ENCODE measurements around the gene SLIT1.

SLIT1 gene

DNA sequence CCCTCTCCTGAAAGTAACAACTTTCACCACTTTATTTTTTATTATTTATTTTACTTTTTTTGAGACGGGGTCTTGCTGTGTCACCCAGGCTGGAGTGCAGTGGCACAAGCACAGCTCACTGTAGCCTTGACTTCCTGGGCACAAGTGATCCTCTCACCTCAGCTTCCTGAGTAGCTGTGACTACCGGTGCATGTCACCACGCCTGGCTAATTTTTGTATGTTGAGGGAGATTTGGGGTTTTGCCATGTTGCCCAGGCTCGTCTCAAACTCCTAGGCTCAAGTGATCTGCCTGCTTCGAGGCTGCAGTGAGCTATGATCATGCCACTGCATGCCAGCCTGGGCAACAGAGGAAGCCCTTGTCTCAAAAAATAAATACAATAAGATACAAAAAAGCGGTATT is 14.9 kb upstream of the SLIT1 start:
- no peak for DNase-seq

DNA sequence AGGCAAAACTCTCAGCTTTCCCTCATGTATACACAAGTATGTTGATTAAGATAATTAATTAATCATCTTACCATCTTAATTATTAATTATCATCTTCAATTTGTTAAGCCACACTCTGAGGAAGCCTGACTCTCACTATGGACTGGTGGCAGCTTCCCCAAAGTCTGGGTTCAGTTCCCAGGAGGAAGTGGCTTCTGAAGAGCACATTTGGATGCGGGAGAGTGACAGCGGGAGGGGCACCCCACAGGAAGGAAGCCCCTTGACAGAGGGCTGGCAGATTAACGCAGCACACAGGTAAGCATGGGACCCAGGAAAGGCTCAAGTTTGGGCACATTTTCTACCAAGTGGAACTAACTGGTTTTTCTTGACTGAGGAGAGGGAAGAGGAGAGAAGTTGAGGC is 13.4 kb upstream of the SLIT1 start:
- no peak for DNase-seq

DNA sequence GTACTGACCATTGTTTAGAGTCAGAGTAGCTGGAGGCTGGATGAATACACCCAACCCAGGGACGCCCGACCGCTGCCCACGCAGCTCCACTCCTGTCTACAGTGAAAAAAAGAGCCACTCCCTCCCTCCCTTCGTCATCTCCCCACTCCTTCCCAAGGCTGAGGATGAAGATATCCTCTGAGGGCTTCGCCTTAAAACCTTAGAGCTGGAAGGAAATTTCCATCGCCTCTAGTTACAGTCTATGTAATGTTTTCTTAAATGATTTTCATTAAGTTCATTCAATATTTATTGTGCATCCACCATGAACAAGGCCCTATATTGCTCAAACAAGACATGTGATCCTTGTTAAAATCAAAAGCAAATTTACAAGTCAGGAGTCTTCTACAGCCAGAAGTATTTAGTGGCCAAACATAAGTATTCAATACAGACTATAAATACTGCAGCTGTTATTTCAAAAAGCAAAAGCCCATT is 11.3 kb upstream of the SLIT1 start:
- no peak for DNase-seq

DNA sequence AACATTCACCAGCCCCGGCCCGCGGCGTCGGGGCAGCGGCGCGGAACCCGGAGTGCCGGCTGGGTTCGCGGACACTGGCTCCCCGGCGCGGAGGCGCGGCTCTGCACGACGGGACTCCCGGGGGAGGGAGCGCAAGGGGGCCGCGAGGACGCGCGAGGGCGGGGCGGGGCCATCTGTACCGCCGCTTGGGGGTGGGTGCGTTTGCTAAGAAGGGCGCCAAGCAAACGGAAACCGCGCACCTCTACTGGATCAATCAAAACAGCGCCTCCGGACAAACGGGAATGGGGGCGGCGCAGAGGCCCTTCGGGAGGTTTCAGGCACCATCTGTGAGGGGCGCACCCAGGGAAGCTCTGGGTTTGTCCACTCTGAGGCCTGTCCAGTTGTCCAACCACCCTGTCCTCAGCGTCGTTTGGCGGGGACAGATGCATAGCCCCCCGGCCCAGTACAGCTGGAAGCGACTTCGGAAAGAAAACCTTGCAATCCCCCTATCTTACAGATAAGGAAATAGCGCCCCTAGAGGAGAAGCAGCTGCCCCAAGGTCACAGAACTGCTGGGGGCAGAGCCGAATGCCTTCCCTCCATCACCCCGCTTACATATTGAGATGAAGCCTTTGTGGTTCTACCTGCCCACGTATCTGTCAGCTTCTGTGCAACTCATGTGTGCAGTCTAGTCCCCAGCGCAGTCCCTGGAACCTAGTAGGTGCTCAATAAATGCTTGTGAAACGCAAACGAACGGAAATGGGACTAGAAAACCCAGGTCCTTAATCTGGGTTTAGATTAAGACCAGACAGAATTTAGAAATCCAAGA is 10.7 kb upstream of the SLIT1 start:
- peak; percentile 76 for DNase-seq

DNA sequence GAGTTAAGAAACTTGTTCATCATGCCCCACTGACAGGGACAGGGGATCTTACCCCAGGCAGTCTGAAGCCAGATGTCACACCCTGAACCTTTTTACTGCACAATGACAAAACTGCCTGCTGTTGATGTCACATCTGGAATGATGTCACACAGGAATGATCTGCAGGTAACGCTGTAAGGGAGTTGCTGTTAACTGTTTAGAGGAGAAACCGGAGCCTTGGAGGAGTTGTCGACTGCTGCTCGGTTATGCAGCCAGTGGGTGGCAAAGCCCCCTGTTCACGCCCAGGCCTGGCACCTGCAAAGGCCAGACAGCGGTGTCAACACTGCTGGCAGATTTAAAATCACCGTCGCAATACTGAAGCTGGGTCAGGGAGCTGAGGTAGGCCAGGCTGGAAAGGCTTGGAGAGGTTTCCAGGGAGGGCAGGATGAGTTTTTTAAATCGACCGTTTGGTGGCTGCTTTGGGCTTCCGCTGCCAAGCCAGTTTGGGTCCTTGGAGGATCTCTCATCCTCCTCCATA is 10.0 kb upstream of the SLIT1 start:
- DNase-seq = no peak

DNA sequence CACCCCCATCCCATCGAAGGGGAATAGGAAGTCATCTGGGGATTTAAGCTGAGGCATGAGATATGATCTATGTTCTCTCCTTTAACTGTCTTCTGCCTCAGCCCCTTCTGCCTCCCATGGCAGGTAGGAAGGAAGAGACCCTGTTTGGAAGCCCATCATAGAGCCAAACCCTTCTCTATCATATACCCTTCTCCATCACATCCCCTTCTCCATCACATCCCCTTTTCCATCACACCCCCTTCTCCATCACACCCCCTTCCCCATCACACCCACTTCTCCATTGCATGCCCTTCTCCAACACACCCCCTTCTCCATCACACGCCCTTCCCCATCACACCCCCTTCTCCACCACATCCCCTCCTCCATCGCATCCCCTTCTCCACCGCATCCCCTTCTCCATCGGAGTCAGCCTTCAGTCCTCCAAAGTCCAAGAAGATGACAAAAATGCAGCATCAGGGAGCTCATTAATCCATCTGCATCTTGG is 7.2 kb upstream of the SLIT1 start:
- DNase-seq = no peak

DNA sequence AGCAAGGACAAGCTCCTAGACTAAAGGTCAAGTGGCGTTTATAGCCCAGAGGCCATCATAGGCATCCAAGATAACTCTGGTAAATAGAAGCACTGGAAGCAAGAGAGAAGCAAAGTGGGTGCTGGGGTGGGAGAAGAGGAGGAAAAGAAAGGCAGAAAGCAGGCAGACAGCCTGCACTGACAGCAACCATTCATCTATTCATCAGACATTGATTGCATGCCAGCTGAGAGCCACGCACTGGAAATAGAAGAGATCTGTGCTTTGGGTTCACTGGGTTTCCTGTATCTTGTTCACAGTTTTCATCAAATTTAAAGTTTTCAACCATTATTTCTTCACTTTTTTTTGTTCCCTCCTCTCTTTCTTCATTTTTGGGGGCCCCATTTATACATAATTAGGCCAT is 4.7 kb upstream of the SLIT1 start:
- DNase-seq = no peak

DNA sequence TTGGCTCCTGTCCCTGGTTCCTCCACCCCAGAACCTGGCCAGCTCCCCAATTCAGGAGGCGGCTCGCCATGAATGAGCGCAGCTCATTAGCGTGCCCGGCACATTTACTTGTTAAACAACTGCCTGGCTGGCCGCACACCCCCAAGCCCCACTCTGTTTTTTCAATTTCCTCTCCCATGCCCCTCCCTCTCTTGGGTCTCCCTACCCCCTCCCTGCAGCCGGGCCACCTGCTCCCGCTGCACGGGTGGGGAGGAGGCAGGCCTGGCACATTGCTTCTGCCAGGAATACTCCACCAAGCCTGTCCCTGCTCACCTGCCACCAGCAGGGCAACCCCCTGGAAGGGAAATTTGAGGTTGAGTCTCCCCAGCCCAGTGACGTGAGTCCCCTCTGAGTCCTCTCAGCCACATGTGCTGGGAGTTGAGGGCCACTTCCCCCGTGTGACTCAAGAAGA is 2.5 kb upstream of the SLIT1 start:
- peak; percentile 54 for DNase-seq

DNA sequence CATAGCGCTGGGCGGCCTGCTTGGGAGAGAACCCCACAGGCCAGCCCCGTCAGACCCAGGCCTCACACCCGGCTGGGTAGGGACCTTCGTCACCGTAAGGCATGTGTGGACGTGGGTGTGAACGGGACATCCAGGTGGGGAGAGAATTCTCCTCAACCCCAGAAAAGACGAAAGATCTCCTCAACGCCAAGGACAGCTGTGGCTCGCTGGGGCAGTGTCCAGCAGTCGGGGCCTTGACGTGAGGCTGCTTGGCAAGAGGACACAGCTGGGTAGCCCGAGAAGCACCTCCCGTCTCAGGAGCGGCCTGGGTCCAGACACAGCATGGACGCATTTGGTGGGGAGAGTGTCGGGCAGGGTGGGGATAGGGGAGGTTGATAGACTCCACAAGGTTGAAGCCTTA is 1.2 kb upstream of the SLIT1 start:
- DNase-seq = no peak

DNA sequence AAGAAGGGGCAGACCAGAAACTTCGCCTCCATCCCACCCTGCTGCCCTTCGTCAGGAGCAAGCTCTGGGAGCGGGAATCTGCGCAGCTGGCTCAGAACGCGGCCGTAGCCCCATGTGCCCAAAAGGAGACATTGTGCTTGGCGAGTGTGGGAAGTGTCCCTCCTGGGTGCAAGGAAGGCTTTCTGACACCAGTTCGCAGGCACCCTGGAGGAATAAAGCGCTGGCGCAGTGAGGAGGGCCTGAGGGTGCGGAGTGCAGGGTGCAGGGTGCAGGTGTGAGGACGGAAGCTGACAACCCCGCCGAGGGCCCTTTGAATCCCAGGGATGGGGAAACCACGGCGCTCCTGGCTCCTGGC is 811 bp downstream of the SLIT1 start:
- no peak for DNase-seq

DNA sequence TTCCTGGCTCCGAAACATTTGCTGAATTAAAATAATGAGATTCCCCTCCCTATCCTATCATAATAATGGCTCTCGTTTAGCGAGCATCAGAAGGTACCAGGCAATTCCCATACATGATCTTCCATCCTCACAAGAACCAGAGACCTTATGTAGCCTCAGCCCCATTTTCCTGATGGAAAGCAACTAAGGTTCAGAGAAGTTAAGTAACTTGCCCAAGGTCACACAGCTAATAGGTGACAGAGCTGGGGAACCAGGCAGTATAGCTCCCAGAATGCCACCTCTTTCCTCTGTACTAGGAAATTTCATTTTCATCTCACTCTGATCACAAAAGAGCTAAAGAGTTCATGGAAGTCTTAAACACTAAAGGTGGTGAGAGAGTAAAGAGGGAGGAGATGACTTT is 2.4 kb downstream of the SLIT1 start:
- no peak for DNase-seq

DNA sequence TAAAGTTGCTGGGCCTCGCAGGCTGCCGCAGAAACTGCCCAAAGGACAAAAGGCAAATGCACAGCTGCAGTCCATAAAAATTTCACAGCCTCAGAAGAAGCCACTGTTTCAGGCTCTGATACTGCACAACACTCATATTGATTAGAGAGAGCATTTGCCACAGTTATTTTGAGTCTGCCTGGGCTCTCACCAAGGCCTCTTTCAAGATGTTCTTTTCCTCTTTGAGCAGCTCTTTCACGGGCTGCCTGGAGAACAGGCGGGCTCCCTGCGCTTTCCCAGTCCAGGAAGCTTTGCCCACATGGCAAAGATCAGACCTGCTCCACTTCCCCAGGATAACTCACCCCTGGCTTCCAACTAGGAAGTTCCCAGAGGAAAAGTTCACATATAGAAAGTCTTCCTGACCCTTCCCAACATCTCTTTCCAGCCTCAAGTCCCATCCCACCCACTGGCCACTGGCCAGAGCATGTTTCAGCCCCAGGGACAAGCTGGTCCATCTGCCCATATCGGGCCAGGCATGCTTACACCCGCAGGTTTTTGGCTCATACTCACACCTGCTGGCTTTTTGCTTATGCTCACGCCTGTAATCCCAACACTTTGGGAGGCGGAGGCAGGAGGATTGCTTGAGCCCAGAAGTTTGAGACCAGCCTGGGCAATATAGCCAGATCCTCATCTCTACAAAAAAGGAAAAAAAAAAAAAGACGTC is 3.3 kb downstream of the SLIT1 start:
- DNase-seq = no peak

DNA sequence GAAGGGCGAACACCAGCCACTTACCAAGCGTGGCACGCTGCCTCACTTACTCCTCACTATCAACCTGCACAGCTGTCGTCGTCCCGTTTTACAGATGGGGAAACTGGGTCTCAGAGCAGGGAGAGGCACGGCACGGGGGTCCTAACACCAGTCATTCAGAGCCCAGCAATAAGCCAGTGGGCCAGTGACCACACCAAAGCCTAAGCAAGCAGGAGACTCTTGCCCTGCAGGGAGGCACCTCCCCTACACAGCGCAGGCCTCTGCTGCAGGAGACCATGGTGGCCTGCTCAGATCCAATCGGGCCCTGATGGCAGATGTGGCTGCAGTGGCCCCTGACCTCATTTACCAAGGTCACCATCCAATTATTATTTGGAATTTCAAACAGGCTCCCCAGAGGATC is 4.8 kb downstream of the SLIT1 start:
- no peak for DNase-seq

DNA sequence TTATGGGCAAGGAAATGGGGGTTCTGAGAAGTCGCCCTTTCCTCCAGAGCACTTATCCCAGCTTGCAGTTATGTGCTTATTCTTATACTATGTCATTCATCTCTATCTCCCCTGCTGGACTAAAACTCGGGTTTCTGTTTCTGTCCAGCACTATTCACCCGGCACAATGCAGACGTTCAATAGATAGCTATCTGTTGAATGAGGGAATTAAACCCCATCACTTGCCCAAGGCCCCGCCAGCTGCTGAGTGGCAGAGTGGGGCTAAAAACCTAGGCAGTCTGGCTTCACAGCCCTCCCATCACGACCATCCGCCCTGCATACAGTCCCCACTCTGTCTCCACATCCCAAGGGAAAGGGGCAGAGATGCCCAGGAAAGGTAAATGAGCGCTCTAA is 5.4 kb downstream of the SLIT1 start:
- no peak for DNase-seq

DNA sequence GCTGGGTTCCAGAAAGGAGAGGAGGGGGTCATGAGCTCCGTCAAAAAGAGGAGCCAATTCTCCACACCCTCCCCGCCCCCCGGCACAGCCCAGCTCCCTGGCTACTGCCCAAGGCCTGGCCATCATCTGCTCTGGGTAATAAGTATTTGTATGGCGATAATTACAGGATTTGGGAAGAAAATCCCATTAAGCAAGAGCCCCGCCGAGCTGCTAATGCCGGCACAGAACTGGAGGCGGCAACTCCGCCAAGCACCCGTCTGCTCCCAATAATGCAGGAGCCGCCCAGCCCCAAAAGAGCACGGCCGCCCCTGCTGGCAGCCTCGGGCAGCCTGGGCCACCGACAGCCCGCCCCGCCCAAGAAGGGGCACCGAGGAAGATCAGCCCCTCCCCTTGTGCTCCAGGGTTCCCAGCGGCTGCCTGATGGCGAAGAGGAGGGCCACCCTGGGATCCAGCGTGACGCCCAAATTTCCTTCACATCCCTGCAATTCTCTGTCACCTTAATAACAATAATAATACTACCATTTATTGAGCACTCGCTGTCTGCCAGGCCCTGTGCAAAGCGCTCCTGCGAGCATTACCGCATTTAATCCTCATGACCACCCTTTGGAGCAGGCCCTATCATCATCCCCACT is 5.9 kb downstream of the SLIT1 start:
- DNase-seq = peak; percentile 63

DNA sequence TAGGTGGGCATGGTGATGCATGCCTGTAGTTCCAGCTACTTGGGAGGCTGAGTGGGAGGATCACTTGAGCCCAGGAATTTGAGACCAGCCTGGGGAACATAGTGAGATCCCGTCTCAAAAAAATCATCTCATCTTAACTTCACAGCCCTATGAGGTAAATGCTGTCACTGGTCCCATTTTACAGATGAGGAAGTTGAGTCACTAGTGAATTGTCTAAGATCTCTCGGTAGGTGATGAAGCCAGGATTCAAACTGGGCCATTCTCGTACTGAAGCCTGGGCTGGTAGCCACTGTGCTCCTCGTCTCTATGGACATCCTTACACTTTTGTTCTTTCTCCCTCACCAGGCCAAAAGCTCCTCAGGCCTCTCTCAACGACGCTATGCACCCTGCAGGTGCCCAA is 6.4 kb downstream of the SLIT1 start:
- DNase-seq = no peak

DNA sequence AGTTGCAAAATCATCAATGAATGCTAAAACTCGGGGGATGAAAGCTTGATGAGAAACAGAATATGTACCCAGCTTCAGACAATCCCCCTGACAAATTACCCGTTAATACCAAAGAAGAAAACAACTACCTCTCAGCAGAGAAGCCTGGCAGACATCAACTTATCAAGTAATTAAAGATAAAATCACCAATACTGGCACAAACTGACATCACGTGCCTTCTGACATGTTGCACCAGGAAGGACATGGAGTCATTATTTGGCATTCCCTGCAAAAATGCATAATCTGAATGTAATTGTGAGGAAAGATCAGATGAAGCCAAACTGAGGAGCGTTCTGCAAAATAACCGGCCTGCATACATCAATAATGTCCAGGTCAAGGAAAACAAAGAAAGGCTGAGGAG is 7.7 kb downstream of the SLIT1 start:
- DNase-seq = no peak

DNA sequence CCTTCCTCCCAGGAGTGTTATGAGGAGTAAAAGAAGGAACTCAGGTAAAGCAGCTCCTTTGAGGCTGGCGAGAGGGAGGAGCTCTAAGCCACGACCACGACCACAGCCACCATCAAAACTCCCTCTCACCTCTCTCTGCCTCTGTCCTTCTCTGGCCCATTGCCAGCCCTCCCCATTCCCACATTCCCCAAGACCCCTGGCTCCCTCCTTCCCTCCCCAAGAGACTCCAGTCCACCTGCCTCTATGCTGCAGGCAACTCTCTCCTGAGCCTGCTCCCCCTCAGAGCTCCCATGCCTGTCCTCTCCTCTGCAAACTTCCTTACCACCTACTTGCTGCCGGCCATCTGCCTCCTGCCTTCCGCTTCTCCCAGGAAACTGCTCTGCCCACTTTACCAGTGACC is 9.5 kb downstream of the SLIT1 start:
- DNase-seq = no peak

DNA sequence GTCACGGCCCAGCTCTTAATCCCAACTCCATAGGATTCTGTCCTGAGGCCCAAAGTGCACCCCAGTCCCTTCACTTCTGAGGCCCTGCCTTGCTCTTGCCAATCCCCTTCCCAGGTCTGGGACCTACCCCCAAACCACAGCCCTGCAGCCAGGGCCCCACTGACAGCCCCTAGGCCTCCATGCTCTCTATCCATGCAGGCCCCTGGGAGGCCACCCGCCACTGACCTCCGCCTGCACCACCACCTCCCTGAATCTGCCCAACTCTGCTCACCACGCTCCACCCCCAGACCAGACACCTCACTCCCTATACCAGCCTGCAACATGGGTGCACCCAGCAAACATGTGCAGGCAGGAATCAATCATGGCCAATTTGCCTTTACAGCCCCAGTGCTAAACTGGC is 10.2 kb downstream of the SLIT1 start:
- DNase-seq = no peak

DNA sequence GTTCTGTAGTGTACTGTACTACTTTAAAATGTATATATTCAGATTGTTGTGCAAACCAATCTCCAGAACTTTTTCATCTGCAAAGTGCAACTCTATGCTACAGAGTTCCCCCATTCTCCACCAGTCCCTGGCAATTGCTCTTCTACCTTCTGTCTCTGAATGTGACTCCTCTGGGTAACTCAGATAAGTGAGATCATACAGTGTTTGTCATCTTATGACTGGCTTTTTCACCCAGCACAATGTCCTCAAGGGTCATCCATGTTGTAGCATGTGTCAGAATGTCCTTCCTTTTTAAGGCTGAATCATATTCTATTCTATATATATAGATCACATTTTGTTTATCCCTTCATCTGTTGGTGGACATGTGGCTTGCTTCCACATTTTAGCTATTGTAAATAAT is 10.8 kb downstream of the SLIT1 start:
- no peak for DNase-seq

DNA sequence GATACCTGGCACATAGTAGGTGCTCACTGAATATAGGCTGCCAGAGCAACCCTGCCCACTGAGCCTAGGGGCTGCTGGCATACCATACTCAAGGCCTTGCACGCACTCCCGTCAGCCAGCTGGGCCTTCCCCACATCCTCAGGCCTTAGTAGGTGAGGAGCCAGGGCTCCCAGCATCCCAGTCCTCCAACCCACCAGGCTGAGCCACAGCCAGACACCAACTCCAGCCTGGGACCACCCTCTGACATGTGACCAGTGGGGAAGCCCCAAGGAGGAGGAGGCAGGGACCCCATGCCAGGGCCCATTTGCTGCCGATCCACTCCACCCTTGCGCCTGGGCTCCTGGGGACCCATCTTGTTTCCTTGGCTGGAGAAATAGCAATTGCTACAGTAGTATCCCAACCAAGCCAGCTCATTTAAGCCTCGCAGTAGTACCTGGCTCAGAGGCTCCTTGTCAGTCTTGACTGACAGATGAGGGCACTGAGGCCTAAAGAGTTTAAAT is 11.4 kb downstream of the SLIT1 start:
- DNase-seq = no peak

DNA sequence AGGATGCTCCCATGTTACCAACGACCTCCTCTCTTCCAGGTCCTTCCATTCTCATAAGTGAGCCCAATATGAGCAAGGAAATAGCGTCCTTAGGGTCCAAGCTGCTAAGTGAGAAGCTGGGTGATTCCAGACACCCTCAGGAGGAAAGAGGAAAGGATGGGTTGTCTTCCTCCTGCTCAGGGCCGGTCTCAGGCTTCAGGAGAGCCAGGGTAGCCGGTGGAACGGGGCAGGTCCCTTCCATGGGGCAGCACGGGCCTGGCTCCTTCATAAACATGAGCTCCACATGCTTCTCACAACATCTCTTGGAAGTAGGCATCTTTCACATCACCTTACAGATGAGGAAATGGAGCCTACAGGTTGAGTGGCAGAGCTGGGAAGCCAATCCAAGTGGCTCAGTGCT is 12.7 kb downstream of the SLIT1 start:
- DNase-seq = no peak

DNA sequence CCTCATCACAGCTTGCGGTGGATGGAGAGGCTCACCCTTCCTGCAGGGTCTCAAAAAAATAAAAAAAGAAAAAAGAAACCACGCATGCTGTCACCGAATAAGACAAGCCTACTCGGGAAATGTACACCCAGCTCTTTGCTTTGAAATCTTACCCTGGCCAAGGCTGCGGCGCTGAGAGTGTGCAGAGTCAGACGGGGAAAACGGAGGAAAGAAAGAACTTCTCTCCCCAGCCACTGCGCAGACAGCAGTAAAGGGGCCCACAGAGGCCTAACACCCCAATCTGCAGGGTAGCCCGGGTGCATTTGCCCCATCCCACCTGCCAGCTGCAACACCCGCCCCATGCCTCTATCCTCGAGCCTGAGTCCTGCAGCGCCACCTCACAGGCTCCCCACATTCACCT is 14.8 kb downstream of the SLIT1 start:
- no peak for DNase-seq
